Stimulated activated CD4-positive, alpha-beta T cell treated with anti-CD3 and anti-CD28 coated beads, Interleukin-1b, Interleukin-23, amount 100 ng/mL, for 24 hours (primary cell): ENCODE results near the gene RGS17.
"Not testable (repeated sequence)": the region's sequence is repeated elsewhere in the genome, so short reads cannot be mapped to it uniquely, and the experiment has no call there.

Experiments used
- DNase-seq, 4 experiments: peaks; one replicate each; pipeline ENCODE4 v3.0.0-alpha.2; 2020; ENCODE audit warnings: low read depth in 4 of 4, low spot score in 1 of 4

Gene RGS17

DNA sequence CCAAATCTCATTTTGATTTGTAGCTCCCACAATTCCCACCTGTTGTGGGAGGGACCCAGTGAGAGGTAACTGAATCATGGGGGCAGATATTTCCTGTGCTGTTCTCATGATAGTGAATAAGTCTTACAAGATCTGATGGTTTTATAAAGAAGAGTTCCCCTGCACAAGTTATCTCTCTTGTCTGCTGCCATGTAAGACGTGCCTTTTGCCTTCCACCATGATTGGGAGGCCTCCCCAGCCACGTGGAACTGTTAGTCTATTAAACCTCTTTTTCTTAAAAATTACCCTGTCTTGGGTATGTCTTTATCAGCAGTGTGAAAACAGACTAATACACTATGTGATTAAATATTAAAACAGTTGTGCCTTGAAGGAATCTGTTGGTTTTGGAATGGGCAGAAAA is 131.5 kb downstream of the RGS17 start:
- not testable (repeated sequence) for DNase-seq

DNA sequence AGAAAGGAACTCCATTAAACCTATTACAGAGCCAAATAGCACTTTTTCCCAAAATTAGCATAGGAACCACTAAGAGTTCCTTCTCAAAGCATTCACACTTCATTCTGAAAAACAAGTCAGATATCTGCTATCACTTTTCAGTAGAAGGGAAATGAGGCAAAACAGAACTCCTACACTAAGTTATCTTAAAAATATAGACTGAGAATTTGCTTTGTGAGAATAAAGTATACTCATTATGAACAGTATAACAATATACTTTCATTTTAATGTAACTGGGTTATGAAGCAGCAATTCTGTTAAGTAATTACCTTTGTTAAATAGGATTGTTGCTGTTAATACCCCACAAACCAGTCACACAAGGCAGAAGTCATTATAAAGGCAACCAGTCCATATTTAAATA is 137.2 kb downstream of the RGS17 start:
- no peak for DNase-seq

DNA sequence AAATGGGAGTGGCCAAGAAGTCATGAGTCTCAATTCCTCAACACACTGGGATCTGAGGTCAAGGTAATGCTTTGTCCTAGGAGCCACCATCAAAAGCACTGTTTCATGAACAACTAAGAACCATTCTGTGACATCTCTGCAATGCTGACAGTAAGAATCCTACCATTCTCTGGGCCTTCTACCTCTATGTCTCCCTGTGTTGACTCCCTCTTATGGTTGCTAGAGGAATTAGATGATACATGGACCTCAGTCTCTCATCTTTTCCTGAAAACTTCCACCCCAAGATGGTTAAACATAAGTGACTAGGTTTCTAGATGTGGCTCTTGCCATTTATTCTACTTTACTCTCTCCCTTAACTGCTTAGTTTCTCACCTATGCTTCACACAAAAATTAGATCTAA is 137.7 kb downstream of the RGS17 start:
- DNase-seq = no peak

DNA sequence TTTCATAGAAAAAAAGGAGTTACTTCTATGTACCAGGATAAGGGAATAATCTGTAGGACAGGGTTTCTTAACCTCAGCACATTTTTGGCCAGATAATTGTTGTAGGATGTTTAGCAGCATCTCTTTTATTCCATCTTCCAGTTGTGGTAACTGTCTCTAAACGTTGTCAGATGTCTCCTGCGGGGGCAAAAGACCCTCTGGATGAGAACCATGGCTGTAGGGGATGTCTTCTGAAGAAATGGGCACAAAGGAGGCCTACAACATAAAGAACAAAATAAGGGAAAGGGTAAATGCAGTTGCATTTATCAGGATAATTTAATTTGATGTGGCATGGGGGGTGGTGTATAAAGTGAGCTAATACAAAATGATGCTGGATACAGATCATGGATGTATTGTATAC is 144.1 kb downstream of the RGS17 start:
- no peak for DNase-seq

DNA sequence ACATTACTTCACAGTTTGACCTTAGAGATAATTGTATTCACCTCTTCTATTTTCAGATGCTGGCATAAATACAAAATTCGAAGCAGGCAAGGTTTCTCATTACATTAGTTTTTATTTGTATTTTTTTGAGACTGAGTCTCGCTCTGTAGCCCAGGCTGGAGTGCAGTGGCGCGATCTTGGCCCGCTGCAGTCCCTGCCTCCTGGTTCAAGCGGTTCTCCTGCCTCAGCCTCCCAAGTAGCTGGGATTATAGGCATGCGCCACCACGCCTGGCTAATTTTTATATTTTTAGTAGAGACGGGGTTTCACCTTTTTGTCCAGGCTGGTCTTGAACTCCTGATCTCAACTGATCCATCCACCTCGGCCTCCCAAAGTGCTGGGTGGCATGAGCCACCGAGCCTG is 145.8 kb downstream of the RGS17 start:
- not testable (repeated sequence) for DNase-seq

DNA sequence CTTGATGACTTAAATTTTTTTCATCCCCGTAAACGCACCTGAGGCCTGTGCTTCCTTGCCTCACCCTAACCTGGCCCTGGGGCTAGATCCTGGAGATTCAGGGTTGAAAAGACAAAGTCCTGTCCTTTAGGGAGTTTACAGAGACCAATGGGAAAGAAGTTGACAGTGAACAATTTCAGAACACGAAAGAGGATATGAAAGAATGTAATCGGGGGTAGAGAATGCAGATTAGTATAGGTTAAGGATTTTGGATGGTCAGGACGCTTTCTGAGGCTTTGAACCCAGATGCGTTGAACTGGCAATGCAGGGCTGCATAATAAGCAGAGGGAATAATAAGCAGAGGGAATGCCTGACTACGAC is 146.6 kb downstream of the RGS17 start:
- DNase-seq = no peak

DNA sequence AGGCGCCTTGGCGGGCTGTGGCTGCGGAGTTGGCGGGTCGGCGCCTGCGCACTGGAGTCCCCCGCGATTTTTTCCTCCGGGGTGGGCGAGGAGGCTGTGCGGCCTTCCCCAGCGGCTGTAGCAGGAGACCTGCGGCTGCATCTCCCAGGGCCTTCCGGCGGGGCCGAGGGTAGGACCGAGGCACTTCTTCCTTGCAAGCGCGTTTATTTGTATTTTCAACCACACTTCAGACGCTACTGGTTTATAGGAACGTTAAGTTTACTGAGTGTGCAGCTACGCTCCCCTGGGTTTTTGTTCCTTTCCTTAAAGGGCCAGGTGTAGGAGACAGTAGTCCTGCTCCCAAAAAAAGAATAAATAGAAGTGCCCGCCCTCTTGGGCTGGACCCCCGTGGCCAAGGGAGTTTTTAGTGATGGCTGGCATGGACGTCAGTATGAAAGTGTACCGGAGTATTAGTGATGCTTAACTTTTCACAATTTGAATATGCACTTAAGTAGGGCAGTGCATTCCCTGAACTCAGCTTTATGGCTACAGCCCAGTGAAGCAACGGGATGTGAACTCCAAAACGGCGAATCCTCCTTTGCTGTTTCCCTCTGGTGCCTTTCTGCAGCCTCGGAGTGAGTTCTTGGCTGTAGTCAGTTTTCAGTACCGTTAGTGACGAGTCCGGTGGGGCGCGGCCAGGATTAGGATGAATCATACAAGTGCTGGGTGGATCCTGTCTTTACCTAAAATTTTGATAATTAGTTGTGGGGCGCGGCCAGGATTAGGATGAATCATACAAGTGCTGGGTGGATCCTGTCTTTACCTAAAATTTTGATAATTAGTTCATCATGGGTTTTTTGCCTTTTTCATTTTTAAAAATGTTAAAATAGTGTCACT is 147.2 kb downstream of the RGS17 start:
- DNase-seq = peak; percentile 46 to 95 (median 92)

DNA sequence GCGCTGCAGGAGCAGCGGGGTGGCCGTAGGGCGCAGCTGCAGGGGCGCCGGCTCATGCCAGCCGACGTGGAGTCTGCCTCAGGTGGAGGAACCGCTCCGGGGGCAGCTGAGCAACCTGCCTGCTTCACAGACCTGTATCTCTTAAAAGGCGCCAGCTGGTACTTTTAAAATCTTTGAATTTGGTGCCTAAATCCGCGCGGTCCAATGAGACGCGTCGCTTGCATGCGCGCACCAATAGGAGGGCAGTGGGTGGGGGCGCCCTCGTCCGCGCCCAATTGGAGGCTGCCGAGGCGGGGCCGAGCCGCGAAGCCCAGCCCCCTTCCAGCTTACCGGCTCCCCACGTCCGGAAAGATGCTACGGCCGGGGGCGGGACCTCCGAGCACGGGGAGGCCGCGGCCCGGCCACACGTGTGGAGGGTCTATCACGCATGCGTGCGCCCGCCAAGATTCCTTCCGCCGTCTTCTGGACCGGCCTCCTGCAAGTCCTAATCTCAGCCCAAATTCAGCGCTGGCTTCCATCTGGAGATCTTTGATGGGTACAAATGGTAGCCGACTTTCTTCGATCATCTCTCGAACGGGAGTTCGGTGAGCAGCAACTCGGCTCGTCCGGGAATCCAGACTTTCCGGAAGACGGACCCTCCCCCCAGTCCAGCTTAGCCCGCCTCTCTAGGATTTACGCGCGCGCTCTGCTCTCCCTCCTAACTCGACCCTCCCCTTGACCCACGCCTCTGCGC is 148.0 kb downstream of the RGS17 start, which contains the start of gene FBXO5:
Gene FBXO5, minus strand, starts transcription at position 138 of the 733 bp plus-strand sequence. Its CDS starts 82 bp downstream, at position 56.
- peak; percentile 92 to 96 (median 94) for DNase-seq

DNA sequence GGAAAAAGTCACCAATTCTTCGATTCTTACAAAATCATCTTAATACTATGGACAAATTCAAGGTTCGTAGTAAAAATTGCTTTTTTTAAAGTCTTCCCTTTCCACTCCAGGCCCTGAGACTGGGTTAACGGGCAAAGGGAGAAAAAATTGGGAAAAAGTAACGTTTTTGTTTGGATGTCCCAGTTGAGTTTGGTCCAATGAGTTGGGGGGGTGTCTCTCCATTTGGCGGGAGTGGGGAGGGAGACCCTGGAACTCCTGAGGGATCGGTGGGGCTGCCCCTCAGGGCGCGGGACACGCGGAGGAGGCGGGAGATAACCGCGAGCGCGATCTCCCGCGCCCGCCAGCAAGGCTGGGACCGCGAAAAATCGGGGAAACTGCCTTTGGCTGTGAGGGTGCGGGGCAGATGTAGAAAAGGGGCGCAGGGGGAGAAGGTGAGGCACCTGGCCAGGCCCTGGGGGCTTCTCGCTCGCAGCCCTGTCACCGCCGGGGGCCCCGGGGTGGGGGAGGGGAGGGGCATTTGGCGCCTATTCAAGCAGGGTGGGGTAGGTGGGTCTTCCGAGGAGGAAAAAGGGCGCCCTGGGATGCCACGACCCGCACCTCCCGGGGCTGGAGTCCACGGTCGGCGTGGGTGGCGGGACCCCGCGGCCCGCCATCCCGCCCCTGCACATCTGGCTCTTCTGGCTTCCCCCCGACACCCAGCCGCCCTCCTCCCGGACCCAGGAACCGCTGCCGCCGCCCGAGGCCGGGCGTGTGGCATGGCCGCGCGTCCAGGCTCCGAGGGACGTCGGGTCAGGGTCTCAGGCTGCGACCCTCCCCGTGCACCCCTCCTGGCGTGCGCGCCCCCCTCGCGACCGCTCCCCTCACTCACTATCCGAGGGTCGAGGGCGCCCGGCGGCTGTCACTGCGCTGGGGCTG is 148.8 kb downstream of the RGS17 start:
- peak in 1 of 4 experiments; percentile 21 for DNase-seq

DNA sequence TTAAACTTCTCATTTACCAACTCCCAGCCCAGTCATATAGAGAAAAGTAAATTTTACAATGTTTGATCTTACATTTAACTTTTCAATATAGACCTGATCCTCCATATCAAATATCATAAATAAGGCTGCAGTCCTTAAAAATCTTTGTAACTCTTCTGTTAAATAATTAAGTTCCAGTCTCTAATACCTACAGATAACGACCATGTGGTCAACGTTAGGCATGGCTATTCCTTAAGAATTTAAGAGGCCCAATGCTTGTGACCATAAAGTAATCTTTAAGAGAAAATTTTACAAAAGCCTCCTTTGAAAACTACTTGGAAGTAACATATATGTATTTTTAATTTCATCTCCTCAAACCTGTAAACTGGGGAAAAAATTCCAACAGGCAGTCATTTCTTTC is 149.9 kb downstream of the RGS17 start:
- no peak for DNase-seq

DNA sequence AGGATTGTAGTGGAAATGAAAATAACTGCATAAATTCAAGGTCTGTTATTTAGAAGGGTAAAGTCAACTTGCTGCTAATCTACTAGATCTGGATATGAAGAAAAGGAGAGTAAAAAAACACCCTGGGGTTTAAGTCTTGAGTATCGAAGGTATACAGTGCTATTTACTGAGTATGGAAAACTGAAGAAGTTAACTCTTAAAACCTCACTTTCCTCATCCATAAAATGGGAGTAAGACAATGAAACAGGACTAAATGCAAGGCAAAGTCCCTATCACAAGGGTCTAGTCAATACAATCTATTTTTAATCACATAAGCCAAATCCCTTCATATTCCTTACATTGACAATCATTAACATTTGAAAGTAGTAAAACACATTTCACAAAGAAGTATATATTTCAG is 150.4 kb downstream of the RGS17 start:
- DNase-seq = no peak

DNA sequence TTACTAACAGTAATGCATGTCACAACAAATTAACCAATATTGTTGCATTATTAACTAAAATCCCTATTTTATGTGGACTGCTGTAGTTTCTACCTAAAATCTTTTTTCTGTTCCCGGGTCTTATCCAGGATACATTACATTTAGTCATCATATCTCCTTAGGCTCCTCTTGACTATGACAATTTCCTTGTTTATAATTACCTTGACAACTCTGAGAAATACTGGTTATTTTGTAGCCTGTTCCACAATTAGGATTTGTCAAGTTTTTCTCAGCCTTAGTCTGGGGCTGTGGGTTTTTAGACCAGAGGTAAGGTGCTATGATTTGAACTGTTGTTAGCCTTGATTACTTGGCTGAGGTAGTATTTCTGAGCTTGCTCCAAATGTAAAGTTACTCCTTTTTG is 152.0 kb downstream of the RGS17 start:
- no peak for DNase-seq

DNA sequence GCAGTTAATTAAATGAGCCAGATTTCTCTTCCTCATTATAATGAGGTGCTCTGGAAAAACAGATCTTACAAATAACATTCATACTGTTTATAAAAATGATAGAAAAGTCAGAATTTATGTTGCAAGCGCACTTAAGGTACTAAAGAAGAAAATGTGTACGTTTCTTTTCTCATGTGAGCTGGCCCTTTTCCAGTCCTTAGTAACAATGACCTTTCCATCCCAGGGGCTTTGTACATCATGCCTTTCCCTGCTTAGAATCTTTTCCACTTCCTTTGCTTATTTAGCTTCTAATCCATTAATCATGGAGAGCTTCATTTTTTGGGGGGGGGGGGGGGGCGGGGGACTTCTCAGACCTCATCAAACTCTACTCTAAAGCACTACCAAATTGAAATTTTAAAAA is 153.0 kb downstream of the RGS17 start:
- no peak for DNase-seq

DNA sequence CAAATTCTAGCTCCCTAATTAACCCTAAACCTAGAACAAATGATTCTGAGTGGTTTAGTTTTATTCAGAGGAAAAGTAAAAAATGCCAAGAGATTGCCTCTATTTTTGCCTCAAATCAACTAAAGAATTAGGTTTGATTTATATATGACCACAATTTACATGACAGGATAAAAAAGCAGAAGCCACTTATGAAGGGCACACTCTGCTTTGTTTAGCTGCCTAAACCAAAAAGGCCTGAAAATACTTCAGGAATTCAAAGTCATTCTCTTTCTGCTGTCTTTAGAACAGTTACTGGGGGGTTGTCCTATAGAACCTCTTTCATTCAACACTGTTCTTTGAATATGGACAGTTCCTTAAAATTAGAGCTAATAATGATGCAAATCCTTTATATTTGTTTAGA is 153.5 kb downstream of the RGS17 start:
- no peak for DNase-seq

DNA sequence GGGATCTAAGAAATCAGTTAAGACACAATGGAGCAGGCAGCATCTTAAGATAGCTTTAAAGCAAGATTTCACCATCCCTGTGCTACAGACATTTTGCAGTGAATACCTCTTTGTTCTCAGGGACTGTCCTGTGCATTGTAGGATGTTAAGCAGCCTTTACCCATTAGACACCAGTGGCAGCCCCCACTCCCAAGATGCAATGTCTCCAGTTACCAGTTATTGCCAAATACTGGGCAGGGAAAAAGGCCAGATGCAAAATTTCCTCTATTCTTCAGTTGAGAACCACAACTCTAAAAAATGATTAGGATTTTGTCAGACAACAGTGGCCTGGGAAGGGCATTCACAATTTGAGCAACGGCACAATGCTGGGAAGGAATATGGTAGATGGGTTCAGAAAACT is 154.3 kb downstream of the RGS17 start:
- DNase-seq = no peak

DNA sequence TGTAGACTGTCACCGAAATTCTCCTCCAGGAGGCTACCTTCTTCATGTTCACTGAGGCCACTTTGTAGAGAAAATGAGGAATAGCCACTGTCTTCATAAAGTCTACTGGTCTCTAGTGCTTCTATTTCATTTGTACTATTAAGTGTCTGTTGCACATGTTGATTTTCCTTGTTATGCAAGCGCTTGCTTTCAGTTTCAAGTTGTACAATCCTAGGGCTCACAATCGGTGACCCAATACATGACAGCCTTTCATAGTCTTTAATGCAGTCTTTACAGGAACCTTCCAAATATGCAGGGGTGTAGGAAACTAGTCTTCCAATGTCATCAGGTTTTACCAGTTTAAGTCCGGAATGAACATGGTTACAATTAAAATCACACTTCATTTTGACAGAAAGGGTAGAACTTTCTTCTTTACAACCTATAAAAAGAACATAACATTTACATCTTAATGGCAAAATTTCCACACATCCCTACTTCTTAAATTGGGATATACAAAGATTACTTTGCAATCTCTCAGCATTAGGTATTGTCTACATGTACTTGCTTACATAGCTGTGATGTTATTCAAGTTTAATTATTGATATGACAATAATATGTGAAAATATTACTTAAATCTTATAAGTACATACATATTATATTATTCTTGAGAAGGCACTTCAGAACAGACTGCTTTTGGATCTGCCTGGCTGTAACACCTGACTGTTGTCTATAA is 155.7 kb downstream of the RGS17 start:
- no peak for DNase-seq

DNA sequence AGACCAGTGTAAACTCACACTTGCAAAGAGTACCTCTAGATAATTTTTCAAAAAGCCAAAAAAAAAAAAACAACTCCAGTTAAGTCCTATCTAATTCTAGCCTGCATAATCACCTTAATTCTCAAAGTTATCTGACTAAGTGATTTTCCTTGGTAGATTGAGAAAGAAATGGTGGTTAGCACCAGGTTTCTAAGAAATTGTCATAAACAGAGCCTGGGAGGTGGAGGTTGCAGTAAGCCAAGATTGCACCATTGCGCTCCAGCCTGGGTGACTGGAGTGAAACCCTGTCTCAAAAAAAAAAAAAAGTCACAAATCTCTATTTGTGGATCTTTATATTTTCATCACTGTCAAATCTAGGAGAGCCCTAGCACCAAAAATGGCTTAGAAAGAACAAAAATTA is 157.2 kb downstream of the RGS17 start:
- no peak for DNase-seq

DNA sequence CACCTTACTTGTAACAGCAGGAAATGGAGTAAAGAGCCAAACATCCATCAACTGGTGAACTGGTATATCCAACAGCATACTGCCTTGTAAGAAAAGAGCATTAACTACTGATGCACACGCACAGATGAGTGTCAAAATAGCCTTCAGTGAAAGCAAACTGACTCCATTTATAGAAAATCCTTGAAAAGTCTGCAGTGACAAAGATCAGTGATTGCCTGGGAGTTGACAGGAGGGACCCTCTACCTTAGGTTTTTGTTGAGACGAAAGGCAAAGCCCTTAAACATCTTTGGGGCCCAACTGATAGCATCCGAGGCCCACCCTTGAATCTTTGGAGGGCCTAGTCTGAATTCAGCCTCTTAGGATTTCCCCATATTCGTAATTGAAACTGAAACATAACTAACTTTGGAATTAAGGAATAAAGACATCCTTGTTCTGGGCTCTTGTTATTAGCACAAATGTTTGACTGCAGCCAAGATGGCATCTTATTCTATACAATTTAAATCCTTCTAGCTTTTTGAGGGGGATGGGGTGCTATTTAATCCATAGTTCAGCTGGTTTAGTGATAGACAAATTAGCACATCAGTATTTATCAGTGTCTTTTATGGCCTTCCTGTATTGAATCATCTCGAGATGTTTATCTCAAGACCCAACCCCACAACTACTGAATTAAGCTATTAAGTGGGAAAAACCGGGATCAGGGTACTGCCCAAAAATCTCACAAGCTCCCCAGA is 161.2 kb downstream of the RGS17 start:
- no peak for DNase-seq

DNA sequence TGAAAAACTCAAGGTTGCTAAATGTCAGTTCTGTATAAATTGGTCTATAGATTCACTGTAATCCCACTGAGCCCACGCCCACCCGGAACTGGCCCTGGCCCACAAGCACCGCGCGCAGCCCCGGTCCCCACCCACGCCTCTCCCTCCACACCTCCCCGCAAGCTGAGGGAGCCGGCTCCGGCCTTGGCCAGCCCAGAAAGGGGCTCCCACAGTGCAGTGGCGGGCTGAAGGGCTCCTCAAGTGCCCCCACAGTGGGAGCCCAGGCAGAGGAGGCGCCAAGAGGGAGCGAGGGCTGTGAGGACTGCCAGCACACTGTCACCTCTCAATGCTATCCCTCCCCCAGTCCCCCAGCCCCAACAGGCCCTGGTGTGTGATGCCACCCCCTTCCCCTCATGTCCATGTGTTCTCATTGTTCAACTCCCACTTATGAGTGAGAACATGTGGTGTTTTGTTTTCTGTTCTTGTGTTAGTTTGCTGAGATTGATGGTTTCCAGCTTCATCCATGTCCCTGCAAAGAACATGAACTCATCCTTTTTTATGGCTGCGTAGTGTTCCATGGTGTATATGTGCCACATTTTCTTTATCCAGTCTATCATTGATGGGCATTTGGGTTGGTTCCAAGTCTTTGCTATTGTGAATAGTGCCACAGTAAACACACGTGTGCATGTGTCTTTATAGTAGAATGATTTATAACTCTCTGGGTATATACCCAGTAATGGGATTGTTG is 164.8 kb downstream of the RGS17 start:
- not testable (repeated sequence) for DNase-seq
